HEK293T (cell line): ENCODE data around the gene SVIL.
"Not testable (repeated sequence)": the region's sequence is repeated elsewhere in the genome, so short reads cannot be mapped to it uniquely, and the experiment has no call there.

ENCODE experiments used
- CTCF ChIA-PET: fragments of 350-600 bp; formaldehyde crosslinking; extraction: SDS; loops from one replicate; lab custom pipeline; 2021; ENCODE audit warnings: antibody characterized with exemption, inconsistent platforms; lab: Yijun Ruan, JAX
- POLR2A ChIA-PET: fragments of 350-600 bp; formaldehyde crosslinking; extraction: SDS; loops from one replicate; lab custom pipeline; 2020; ENCODE audit warnings: antibody characterized with exemption, inconsistent platforms; lab: Yijun Ruan, JAX
- DNase-seq: peaks from one replicate; pipeline ENCODE4 v3.0.0; 2012; ENCODE audit warnings: mixed read lengths; ENCODE audit errors: extremely low spot score
- ARNT ChIP-seq: fragments of 450-650 bp; IDR thresholded peaks from 2 replicates; pipeline ENCODE4 v1.6.1; 2017; ENCODE audit warnings: mild to moderate bottlenecking
- BHLHE40 ChIP-seq: fragments of 450-650 bp; IDR thresholded peaks from 2 replicates; pipeline ENCODE4 v1.6.1; 2016; ENCODE audit warnings: mild to moderate bottlenecking, moderate library complexity, borderline replicate concordance
- CTBP1 ChIP-seq: fragments of 450-650 bp; IDR thresholded peaks from 2 replicates; pipeline ENCODE4 v1.6.1; 2016; ENCODE audit warnings: borderline replicate concordance
- ELF4 ChIP-seq: fragments of 450-650 bp; IDR thresholded peaks from 2 replicates; pipeline ENCODE4 v1.6.1; 2017; ENCODE audit warnings: antibody characterized with exemption
- FOXA1 ChIP-seq: fragments of 450-650 bp; IDR thresholded peaks from 2 replicates; pipeline ENCODE4 v1.6.1; 2016; ENCODE audit warnings: mild to moderate bottlenecking
- FOXK2 ChIP-seq: fragments of 450-650 bp; IDR thresholded peaks from 2 replicates; pipeline ENCODE4 v1.6.1; 2016; ENCODE audit warnings: mild to moderate bottlenecking
- FOXM1 ChIP-seq: fragments of 450-650 bp; IDR thresholded peaks from 2 replicates; pipeline ENCODE4 v1.6.1; 2017; ENCODE audit warnings: mild to moderate bottlenecking, borderline replicate concordance
- HDGF ChIP-seq: fragments of 450-650 bp; IDR thresholded peaks from 2 replicates; pipeline ENCODE4 v1.6.1; 2017; ENCODE audit warnings: antibody characterized with exemption, borderline replicate concordance
- L3MBTL2 ChIP-seq: fragments of 450-650 bp; conservative IDR thresholded peaks from 2 replicates; pipeline ENCODE4 v1.6.1; 2016; ENCODE audit warnings: mild to moderate bottlenecking
- LEF1 ChIP-seq: fragments of 450-650 bp; IDR thresholded peaks from 2 replicates; pipeline ENCODE4 v1.6.1; 2017; ENCODE audit warnings: mild to moderate bottlenecking, borderline replicate concordance
- NFRKB ChIP-seq: fragments of 450-650 bp; IDR thresholded peaks from 2 replicates; pipeline ENCODE4 v1.6.1; 2016; ENCODE audit warnings: mild to moderate bottlenecking, moderate library complexity
- SP1 ChIP-seq: fragments of 450-650 bp; IDR thresholded peaks from 2 replicates; pipeline ENCODE4 v1.6.1; 2017
- SUZ12 ChIP-seq: fragments of 450-650 bp; IDR thresholded peaks from 2 replicates; pipeline ENCODE4 v1.6.1; 2016; ENCODE audit warnings: mild to moderate bottlenecking
- TARDBP ChIP-seq: fragments of 450-650 bp; IDR thresholded peaks from 2 replicates; pipeline ENCODE4 v1.6.1; 2016
- ZNF384 ChIP-seq: fragments of 450-650 bp; IDR thresholded peaks from 2 replicates; pipeline ENCODE4 v1.6.1; 2016
- TF ChIP-seq, protein P1 (sequence below): fragments of 450-650 bp; IDR thresholded peaks from 2 replicates; pipeline ENCODE4 v1.6.1; 2016

Gene SVIL

DNA sequence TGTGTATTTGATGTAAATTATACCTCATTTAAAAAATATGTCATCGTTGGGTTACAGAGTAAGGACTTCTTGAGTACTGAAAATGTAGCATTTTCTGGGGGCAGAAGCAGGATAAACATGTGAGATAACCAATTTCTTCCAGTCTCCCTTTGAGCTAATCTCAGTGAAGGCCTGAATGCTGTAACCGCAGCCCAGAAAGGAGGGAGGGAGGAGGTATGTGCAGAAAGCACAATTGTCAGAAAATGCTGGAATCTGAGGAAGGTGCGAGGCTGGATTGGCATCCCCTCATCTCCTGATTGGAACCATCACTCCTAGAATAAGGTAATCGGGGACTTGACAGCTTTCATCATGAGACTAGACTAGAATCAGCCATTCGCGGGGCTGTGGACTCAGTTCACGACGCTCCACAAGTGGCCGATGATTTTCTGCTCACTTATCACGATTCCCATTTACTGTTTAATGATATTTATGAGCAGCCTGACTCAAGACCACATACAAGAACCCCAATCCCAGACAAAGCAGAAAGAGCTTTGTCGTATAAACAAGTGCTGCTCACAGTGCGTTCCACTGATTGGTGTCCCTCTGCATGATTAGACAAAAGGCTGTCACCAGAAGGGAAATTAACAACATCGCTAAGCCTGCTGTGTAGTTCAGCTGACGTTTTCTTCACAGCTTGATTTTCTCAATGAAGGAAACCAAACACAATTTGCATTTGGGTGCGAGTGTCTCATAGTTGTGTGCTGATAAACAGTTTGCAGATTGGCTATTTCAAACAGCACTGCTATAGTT is 93.2 kb downstream of the SVIL start:
- ChIA-PET CTCF (interaction anchor here (0.5 to 0.7 kb wide), 2 partner anchors 23 to 92 kb away, joined by 3 to 6 read pairs; no protein-coding TSS in a partner anchor), POLR2A (no interaction called here)
- TF ChIP-seq ELF4, result no peak
- TF ChIP-seq FOXM1, result no peak
- no peak for TF ChIP-seq ARNT
- no peak for TF ChIP-seq TARDBP
- no peak for TF ChIP-seq NFRKB
- no peak for TF ChIP-seq HDGF
- TF ChIP-seq L3MBTL2, result no peak
- no peak for DNase-seq

DNA sequence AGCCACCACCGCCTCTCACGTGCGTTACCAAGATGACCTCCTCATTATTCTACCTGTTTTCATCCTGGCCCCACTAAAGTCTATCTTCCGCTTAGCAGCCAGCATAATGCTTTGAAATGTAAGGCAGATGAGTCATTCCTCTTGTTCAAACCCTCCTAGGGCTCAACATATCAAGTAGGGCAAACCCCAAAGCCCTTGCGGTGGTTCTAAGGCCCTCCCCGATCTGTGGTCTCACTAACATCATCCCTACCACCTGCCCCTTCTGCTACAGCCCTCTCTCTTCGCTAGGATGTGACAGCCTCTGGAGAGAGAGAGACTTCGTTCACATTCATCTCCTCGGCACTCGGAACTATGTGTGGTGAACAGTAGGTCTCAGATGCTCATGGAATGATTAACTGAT is 94.8 kb downstream of the SVIL start:
- POLR2A ChIA-PET, result no interaction called here
- no peak for TF ChIP-seq ELF4
- TF ChIP-seq CTBP1, result no peak
- no peak for TF ChIP-seq HDGF
- no peak for TF ChIP-seq FOXK2
- TF ChIP-seq L3MBTL2, result no peak
- TF ChIP-seq ZNF384, result no peak
- no peak for TF ChIP-seq NFRKB
- TF ChIP-seq, protein P1, sequence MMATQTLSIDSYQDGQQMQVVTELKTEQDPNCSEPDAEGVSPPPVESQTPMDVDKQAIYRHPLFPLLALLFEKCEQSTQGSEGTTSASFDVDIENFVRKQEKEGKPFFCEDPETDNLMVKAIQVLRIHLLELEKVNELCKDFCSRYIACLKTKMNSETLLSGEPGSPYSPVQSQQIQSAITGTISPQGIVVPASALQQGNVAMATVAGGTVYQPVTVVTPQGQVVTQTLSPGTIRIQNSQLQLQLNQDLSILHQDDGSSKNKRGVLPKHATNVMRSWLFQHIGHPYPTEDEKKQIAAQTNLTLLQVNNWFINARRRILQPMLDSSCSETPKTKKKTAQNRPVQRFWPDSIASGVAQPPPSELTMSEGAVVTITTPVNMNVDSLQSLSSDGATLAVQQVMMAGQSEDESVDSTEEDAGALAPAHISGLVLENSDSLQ, result no peak
- TF ChIP-seq BHLHE40, result no peak
- no peak for TF ChIP-seq TARDBP
- no peak for TF ChIP-seq LEF1
- TF ChIP-seq FOXA1, result no peak
- TF ChIP-seq FOXM1, result no peak
- no peak for TF ChIP-seq ARNT
- CTCF ChIA-PET, result no interaction called here
- no peak for DNase-seq

DNA sequence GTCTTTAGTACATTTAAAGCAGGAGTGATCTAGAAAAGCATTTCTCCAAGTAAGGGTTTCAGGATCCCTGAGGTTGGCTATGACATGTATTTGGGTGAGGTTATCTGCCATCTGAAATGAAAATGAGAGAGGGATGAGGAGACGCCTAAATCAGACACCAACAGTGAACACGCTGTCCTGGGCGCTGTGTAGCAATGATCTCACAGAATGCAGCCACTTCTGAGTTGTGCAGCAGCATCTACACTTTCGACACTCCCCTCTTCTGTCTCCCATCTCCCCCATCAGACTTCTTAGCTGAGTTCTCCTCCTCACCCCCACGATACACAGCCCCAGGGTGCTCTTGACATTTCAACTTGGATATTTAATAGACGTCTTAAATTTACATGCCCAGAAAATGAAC is 95.4 kb downstream of the SVIL start:
- no peak for TF ChIP-seq TARDBP
- no peak for TF ChIP-seq NFRKB
- TF ChIP-seq FOXA1, result no peak
- no peak for TF ChIP-seq FOXM1
- no peak for TF ChIP-seq FOXK2
- TF ChIP-seq BHLHE40, result no peak
- TF ChIP-seq ZNF384, result no peak
- TF ChIP-seq ARNT, result no peak
- TF ChIP-seq L3MBTL2, result no peak
- TF ChIP-seq LEF1, result no peak
- TF ChIP-seq SUZ12, result no peak
- no peak for DNase-seq
- ChIA-PET POLR2A (no interaction called here), CTCF (no interaction called here)

DNA sequence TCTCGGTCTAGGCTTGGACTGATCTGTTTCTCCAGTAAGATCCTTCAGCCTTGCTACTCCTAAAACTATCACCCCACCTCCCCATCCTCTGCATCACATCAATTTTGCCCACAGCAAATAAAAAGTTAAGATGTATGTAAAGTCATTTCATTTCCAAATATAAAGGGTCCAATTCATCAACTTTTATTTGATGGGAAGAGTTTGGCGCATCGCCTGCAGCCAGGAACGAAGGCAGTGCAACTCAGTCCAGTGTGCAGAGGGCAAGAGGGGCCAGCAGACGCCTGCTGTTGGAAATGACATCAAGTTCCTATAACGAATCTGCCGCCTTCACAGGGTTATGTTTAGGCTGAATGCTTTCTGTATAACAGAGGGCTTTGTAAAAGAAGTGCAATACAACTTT is 97.0 kb downstream of the SVIL start:
- TF ChIP-seq SP1 (no peak), CTBP1 (peak; percentile 37; the same call in 1 of the 2 replicates), L3MBTL2 (no peak)
- TF ChIP-seq, protein P1, result peak; percentile 31; the same call in 1 of the 2 replicates
- ChIA-PET CTCF (interaction anchor here (0.7 to 1.0 kb wide), 2 partner anchors 10 to 97 kb away, joined by 3 to 4 read pairs; partner anchors contain the start of gene SVIL), POLR2A (no interaction called here)
- no peak for DNase-seq

DNA sequence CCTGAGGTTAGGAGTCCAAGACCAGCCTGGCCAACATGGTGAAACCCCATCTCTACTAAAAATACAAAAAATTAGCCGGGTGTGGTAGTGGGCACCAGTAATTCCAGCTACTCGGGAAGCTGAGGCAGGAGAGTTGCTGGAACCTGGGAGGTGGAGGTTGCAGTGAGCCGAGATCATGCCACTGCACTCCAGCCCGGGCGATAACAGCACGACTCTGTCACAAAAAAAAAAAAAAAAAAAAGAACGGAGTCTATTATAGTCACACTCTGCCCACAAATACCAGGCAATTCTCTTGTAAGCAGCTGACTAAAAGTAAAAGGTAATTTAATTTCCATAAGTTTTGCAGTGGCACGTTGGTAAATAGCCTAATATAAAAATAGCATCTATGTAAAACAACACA is 98.1 kb downstream of the SVIL start:
- CTCF ChIA-PET, result interaction anchor here (0.9 to 1.0 kb wide), 2 partner anchors 15 to 19 kb away, joined by 3 to 4 read pairs; no protein-coding TSS in a partner anchor

DNA sequence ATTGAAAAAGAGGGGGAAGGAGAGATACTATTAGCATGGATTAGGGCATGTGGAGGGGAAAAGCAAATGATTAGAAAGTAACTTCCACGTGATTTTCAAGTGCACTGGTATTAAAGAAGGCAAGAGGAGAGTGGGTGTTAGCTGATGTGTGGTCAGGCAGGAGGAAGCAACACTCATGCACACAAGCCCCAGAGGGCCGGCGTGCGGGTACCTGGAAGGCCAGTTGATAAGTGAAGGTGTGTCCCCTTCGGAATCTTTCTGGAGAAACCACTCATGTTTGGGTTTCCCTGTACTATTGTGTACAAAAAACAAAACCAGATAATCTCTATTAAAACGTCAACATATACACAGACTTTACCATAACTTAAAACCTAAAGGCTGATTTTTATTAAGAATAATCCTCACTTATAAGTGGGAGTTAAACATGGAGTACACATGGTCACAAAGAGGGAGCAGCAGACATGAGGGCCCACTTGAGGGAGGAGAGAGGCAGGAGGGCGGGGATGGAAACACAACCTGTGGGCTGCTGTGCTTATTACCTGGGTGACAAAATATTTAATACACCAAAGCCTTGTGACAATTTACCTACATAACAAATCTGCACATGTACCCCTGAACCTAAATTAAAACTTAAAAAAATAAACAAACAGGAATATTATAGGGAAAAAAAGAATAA is 98.9 kb downstream of the SVIL start:
- no peak for TF ChIP-seq FOXK2
- TF ChIP-seq L3MBTL2, result no peak
- no peak for DNase-seq
- POLR2A ChIA-PET, result interaction anchor here (0.9 kb wide), 1 partner anchor 200 kb away, joined by 3 read pairs; no protein-coding TSS in a partner anchor
- CTCF ChIA-PET, result interaction anchor here (0.6 to 2.3 kb wide), 18 partner anchors 8 to 1046 kb away, joined by 3 to 18 read pairs (median 4); no protein-coding TSS in a partner anchor

More for the DNA sequence above, 98.1 kb downstream of the SVIL start:
- POLR2A ChIA-PET, DNase-seq: not testable (repeated sequence)
